Daoy (cell line): Measurements from ENCODE around the gene ZC3H11A. TPM values are rescaled to one million over a fixed set of nuclear protein-coding genes. Genes with fewer than 3 reads are reported as not detected.

Experiments used
- DNase-seq: peaks from one replicate; pipeline ENCODE4 v3.0.0-alpha.2; 2015; ENCODE audit warnings: low read depth
- total RNA-seq: library from RNA; depleted of rRNA; stranded (reverse); fragments of >200 nt; shearing (Covaris generic); gene quantifications from 2 replicates; pipeline ENCODE4 v1.2.3, GENCODE V29; 2014; rRNA removed

The ZC3H11A gene
- total RNA-seq, 1 experiment from 2014 or later = 54.9 TPM

DNA sequence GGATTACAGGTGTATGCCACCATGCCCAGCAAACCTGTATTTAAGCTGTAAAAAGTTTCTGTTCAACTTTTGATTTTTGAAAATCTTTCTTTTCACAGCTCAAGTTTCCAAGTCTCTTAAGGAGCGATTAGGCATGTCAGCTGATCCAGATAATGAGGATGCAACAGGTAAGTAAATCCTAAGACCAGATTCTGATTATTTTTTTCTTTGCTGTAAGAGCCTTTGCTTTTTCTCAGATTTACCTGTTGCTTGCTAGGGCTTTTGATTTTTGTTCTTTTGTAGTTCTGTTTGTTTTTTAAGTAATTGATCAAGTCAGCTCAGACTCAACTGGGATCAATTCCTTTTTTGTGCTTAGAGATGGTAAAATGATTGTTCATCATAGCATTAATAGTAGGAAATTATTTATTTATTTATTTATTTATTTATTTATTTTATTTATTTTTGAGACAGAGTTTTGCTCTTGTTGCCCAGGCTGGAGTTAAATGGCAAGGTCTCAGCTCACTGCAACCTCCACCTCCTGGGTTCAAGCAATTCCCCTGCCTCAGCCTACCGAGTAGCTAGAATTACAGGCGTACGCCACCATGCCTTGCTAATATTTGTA lies 44.9 kb downstream of the ZC3H11A start:
- no peak for DNase-seq

DNA sequence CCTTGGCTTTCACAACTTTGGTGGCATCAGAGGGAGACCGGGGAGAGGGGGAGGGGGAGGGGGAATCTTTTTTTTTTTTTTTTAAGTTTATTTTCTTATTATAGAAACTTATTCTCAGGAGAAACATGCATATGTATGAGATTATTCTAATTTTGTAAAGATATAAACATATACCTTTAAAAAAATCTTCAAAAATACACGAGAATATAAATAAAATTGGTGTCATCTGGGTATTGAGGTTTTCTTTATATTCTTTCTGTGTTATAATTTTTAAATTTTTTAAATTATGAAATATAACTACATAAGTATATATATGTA lies 47.1 kb downstream of the ZC3H11A start:
- DNase-seq = no peak

DNA sequence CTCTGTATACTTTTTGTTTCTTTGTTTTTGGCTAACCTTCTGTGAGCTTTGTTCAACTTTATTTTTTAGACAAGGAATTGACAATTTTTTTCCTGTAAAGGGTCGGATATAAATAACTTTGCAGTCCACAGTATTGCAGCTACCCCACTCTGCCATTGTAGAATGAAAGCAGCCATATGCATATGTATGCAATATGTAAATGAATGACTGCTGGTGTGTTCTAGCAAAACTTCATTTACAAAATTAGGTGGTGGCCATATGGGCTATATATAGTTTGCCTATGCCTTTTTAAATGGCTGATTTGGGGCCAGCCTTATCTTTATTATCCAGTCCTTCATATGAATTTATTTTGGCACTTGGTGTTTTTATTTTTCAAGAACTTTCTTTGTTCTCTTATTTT lies 48.0 kb downstream of the ZC3H11A start:
- DNase-seq = no peak

Other genes with a start within 250 kb of the ZC3H11A start
- gene ATP2B4, start 168.8 kb upstream of the ZC3H11A start, total RNA-seq = 53.5 and 61.1 TPM in 2 replicates
- not detected in 2 replicates for gene LAX1, start 30.4 kb upstream of the ZC3H11A start, total RNA-seq
- 2.8 and 6.6 TPM in 2 replicates for gene ZBED6, start within 50 bp of the ZC3H11A start, total RNA-seq
- 220 and 238 TPM in 2 replicates for gene SNRPE, start 66.0 kb downstream of the ZC3H11A start, total RNA-seq